IPS-20b (cell line): ENCODE measurements around the gene TPO.
A peak's percentile ranks its signal among the peaks of the same experiment; 100 is the strongest.

Source experiments
- H3K27ac ChIP-seq: one replicate; pipeline ENCODE4 v1.5.1; 2013; ENCODE audit warnings: low read length
- H3K27me3 ChIP-seq: 2 replicates; pipeline ENCODE4 v1.6.1; 2013; ENCODE audit warnings: mild to moderate bottlenecking, low read length, inconsistent platforms; ENCODE audit not compliant: insufficient read depth
- H3K36me3 ChIP-seq: 2 replicates; pipeline ENCODE4 v1.6.1; 2013; ENCODE audit warnings: low read depth, mild to moderate bottlenecking, inconsistent platforms, low read length, moderate library complexity; ENCODE audit not compliant: insufficient read depth
- H3K4me1 ChIP-seq: 2 replicates; pipeline ENCODE4 v1.6.1; 2013; ENCODE audit warnings: mild to moderate bottlenecking, control low read depth, inconsistent platforms, low read length, moderate library complexity; ENCODE audit not compliant: insufficient read depth
- H3K4me3 ChIP-seq: 2 replicates; pipeline ENCODE4 v1.5.1; 2013; ENCODE audit warnings: mild to moderate bottlenecking, low read length, inconsistent platforms
- H3K9ac ChIP-seq: 2 replicates; pipeline ENCODE4 v1.6.1; 2013; ENCODE audit warnings: low read depth, mild to moderate bottlenecking, inconsistent platforms, low read length, moderate library complexity
- H3K9me3 ChIP-seq: 2 replicates; pipeline ENCODE4 v1.6.1; 2013; ENCODE audit warnings: mild to moderate bottlenecking, low read depth, low read length, inconsistent platforms; ENCODE audit not compliant: insufficient read depth

TPO gene

DNA sequence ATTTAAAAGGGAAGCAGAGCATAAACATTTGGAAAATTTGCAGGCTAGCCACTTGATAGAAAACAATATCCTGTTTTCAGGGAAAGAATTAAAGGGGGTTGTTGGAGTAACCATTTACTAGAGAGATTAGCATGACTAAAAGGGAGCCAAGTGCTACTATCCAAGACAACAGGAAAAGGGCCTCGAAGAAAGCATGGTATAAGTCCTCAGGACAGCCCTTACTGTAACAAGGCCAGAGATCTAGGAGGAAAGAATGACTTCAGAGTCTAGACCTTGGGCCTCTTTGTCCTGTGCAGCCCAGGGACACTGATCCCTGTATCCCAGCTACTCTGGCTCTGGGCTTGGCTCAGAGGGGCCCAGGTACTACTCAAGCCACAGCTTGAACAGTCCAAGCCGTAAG is 16.6 kb downstream of the TPO start:
- no peak overlapping the region for H3K9ac ChIP-seq
- H3K4me1 ChIP-seq = peaks cover 9% of the 10 kb centered on the region; the same call in 1 of the 2 replicates
- H3K36me3 ChIP-seq = no peaks in the 10 kb centered on the region
- no peaks in the 10 kb centered on the region; the same call in 1 of the 2 replicates for H3K9me3 ChIP-seq
- H3K27me3 ChIP-seq = no peaks in the 10 kb centered on the region
- H3K4me3 ChIP-seq = peak overlapping the region; percentile 14; the same call in 1 of the 2 replicates
- H3K27ac ChIP-seq = no peak overlapping the region

DNA sequence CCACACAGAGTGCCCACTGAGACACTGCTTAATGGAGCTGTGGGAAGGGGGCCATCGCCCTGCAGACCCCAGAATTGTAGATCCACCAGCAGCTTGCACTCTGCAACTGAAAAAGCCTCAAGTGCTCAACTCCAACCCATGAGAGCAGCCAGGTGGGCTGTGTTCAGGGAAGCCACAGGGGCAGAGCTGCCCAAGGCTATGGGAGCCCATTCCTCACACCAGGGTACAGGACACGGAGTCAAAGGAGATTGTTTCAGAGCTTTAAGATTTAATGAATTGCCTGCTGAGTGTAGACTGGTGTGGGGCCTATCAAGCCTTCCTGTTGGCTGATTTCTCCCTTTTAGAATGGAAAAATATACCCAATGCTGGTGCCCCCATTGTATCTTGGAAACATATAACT is 17.2 kb downstream of the TPO start:
- Histone ChIP-seq H3K9ac (no peak overlapping the region), H3K4me3 (no peak overlapping the region), H3K4me1 (peaks cover 9% of the 10 kb centered on the region; the same call in 1 of the 2 replicates), H3K27me3 (no peaks in the 10 kb centered on the region), H3K27ac (no peak overlapping the region), H3K9me3 (no peaks in the 10 kb centered on the region; the same call in 1 of the 2 replicates), H3K36me3 (no peaks in the 10 kb centered on the region)

DNA sequence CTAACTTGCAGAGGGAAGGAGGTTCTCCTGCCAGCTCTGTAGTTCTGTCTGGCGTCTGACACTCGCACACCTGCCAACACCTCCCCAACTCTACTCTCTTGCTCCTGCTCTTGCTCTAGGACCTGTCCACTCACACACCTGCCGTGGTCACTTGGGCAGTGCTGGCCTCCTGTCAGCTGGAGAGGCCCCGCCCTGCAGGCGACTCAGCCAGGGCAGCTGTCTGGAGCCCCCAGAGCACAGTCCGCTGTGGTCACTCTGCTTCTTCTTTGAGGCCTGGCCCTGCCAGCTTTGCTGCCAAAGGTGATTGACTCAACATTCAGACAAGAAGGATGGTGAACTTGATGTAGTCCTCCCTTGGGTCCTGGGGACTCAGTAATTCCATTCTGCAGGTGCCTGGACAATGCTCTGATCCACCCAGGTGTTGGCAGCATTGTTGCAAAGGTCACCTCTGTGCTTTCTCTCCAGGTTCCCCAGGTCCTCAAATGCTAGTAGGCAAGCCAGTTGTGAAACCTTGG is 18.7 kb downstream of the TPO start:
- H3K27me3 ChIP-seq = no peaks in the 10 kb centered on the region
- no peaks in the 10 kb centered on the region; the same call in 1 of the 2 replicates for H3K9me3 ChIP-seq
- no peaks in the 10 kb centered on the region for H3K36me3 ChIP-seq
- H3K27ac ChIP-seq = no peak overlapping the region
- no peak overlapping the region for H3K4me3 ChIP-seq
- no peak overlapping the region for H3K9ac ChIP-seq
- peaks cover 9% of the 10 kb centered on the region; the same call in 1 of the 2 replicates for H3K4me1 ChIP-seq

DNA sequence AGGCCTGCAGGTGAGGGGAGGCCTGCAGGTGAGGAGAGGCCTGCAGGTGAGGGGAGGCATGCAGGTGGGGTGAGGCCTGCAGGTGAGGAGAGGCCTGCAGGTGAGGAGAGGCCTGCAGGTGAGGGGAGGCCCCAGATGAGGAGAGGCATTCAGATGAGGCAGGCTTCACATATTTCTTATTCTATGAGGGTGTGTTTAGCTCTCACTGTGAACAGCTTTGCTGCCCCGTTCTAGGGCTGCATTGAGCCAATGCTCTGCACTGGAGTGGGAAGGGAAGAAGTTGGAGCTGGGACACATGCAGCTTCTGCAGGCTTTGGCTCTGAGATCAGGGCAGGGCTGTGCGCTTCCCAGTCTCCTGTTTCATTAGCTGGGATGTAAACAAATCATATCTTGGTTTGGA is 19.5 kb downstream of the TPO start:
- Histone ChIP-seq H3K4me1 (peaks cover 9% of the 10 kb centered on the region; the same call in 1 of the 2 replicates), H3K9me3 (no peaks in the 10 kb centered on the region; the same call in 1 of the 2 replicates), H3K27me3 (no peaks in the 10 kb centered on the region), H3K4me3 (no peak overlapping the region), H3K27ac (no peak overlapping the region), H3K9ac (no peak overlapping the region), H3K36me3 (no peaks in the 10 kb centered on the region)

DNA sequence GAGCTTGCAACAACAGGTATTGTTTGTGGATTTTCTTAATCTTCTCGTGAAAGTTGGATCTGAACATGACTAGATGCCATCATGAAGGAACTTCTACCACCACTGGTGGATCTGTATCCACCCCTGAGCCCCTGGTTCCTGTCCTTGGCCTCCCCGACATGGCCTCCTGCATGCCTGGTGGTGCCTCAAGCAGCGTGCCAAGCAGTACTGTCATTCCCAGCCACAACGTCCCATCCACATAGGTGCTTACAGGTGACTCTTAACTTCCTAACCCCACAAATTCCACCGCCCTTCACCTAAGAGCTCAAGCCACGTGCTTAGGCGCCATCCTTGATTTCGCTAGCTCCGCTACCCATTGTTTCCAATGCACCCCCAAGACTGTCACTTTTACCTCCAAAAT is 23.1 kb downstream of the TPO start:
- Histone ChIP-seq H3K4me3 (no peak overlapping the region), H3K9ac (no peak overlapping the region), H3K9me3 (no peaks in the 10 kb centered on the region), H3K27ac (no peak overlapping the region), H3K36me3 (no peaks in the 10 kb centered on the region), H3K27me3 (no peaks in the 10 kb centered on the region), H3K4me1 (no peaks in the 10 kb centered on the region)

- H3K9ac ChIP-seq = no peak overlapping the region
Measured at GRCh38 chr2:1437101-1437500, 23.8 kb downstream of the TPO start.

GRCh38 chr2:1437537-1437936 is 24.3 kb downstream of the TPO start:
- no peaks in the 10 kb centered on the region for H3K4me1 ChIP-seq
- H3K27ac ChIP-seq = no peak overlapping the region
- no peaks in the 10 kb centered on the region for H3K9me3 ChIP-seq
- H3K4me3 ChIP-seq = no peak overlapping the region
- H3K27me3 ChIP-seq = no peaks in the 10 kb centered on the region
- no peaks in the 10 kb centered on the region for H3K36me3 ChIP-seq
- H3K9ac ChIP-seq = no peak overlapping the region

More at GRCh38 chr2:1437101-1437500, 23.8 kb downstream of the TPO start:
- H3K36me3 ChIP-seq = no peaks in the 10 kb centered on the region
- H3K27me3 ChIP-seq = no peaks in the 10 kb centered on the region
- no peaks in the 10 kb centered on the region for H3K4me1 ChIP-seq
- no peak overlapping the region for H3K27ac ChIP-seq
- H3K9me3 ChIP-seq = no peaks in the 10 kb centered on the region
- no peak overlapping the region for H3K4me3 ChIP-seq

GRCh38 chr2:1438972-1439371 is 25.7 kb downstream of the TPO start:
- Histone ChIP-seq H3K4me3 (no peak overlapping the region), H3K9ac (no peak overlapping the region), H3K9me3 (no peaks in the 10 kb centered on the region)

DNA sequence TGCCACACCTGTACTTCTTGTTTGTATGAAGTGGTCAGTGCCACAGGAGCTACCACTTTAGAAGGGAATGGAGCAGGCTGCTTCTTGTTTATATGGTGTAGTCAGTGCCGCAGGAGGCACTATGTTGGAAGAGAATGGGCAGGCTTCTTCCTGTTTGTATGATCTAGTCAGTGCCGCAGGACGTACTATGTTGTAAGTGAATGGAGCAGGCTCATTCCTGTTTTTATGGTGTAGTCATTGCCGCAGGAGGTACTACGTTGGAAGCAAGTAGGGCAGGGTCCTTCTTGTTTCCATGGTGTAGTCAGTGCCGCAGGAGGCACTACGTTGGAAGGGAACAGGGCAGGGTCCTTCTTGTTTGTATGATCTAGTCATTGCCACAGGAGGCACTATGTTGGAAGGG is 27.3 kb downstream of the TPO start:
- no peaks in the 10 kb centered on the region for H3K9me3 ChIP-seq
- no peak overlapping the region for H3K4me3 ChIP-seq
- H3K36me3 ChIP-seq = no peaks in the 10 kb centered on the region
- no peak overlapping the region for H3K27ac ChIP-seq
- H3K4me1 ChIP-seq = no peaks in the 10 kb centered on the region
- no peak overlapping the region for H3K9ac ChIP-seq
- no peaks in the 10 kb centered on the region for H3K27me3 ChIP-seq

More at GRCh38 chr2:1438972-1439371, 25.7 kb downstream of the TPO start:
- Histone ChIP-seq H3K36me3 (no peaks in the 10 kb centered on the region), H3K27me3 (no peaks in the 10 kb centered on the region), H3K27ac (no peak overlapping the region), H3K4me1 (no peaks in the 10 kb centered on the region)

DNA sequence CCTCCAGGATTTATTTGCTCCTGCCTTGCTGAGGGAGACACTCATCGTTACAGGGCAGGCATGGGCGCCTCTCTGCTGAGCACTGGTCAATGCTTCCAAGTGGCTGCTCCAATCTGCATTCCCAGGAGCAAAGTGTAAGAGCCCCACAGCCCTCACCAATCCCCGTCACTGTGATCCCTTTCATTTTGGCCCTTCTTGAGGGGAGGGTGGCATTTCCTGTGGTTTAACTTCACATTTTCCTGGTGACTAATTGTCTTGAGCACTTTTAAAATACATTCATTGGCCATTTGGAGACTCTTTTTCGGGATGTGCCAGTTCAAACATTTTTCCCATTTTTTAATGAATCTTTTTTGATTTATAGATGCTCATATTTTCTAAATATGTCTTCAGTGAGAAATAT is 33.0 kb downstream of the TPO start:
- no peaks in the 10 kb centered on the region for H3K27me3 ChIP-seq
- no peak overlapping the region for H3K4me3 ChIP-seq
- no peaks in the 10 kb centered on the region for H3K9me3 ChIP-seq
- no peaks in the 10 kb centered on the region for H3K4me1 ChIP-seq
- no peak overlapping the region for H3K27ac ChIP-seq
- no peak overlapping the region for H3K9ac ChIP-seq
- no peaks in the 10 kb centered on the region for H3K36me3 ChIP-seq

- no peak overlapping the region for H3K4me3 ChIP-seq
- no peaks in the 10 kb centered on the region for H3K36me3 ChIP-seq
- no peaks in the 10 kb centered on the region for H3K4me1 ChIP-seq
- no peaks in the 10 kb centered on the region for H3K9me3 ChIP-seq
- no peaks in the 10 kb centered on the region for H3K27me3 ChIP-seq
- no peak overlapping the region for H3K27ac ChIP-seq
- no peak overlapping the region for H3K9ac ChIP-seq
Measured at GRCh38 chr2:1448009-1448408, 34.7 kb downstream of the TPO start.

DNA sequence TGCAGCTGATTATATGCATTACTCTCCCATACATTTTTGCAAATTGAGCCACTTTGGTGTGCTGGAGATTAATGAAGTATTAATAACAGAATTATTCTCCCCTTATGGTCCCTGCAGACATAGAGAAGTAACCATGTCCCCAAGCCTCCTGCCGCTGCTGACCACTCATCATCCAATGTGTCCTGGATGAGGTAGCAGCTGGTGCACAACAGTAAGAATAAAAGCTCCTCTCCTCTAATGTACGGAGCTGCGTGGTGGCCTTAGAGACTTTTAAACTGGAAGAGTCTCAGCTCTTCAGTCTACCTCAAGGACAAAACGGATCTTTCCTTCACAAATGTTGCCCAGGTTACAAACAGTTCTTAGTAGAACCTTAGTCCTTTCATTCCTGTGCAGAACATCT is 37.7 kb downstream of the TPO start:
- Histone ChIP-seq H3K4me3 (no peak overlapping the region), H3K9ac (no peak overlapping the region), H3K4me1 (no peaks in the 10 kb centered on the region), H3K27me3 (no peaks in the 10 kb centered on the region), H3K9me3 (no peaks in the 10 kb centered on the region), H3K36me3 (no peaks in the 10 kb centered on the region), H3K27ac (no peak overlapping the region)
